HG03039 (cell line): ENCODE measurements around the gene ZNF79.

Source experiments
- ATAC-seq: cut with Tn5 transposase; IDR thresholded peaks from one replicate; pipeline ENCODE4 v1.9.1; 2021; ENCODE audit warnings: mild to moderate bottlenecking, moderate library complexity; ENCODE audit not compliant: unreplicated experiment

Gene ZNF79

GRCh38 chr9:127423934-127424675 lies at the start of gene ZNF79:
TSS of gene ZNF79 (plus strand) at chr9:127424382. CDS start at chr9:127424788, 406 bp downstream.
- peak; percentile 74 for ATAC-seq

DNA sequence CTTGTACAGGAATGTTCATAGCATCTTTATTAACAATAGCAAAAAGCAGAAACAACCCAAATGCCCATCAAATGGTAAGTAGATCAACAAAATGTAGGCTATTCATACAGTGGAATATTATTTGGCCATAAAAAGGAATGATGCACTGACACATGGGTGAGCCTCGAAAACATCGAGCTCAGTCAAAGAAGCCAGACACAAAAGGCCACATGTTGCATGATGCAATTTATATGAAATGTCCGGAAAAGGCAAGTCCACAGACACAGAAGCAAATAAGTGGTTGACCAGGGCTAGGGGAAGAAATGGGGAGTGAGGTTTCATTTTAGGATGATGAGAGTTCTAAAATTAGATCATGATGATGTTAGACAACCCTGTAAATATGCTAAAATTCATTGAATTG lies 43.7 kb upstream of the ZNF79 start:
- no peak for ATAC-seq

GRCh38 chr9:127382541-127382940 lies 41.6 kb upstream of the ZNF79 start:
- no peak for ATAC-seq

DNA sequence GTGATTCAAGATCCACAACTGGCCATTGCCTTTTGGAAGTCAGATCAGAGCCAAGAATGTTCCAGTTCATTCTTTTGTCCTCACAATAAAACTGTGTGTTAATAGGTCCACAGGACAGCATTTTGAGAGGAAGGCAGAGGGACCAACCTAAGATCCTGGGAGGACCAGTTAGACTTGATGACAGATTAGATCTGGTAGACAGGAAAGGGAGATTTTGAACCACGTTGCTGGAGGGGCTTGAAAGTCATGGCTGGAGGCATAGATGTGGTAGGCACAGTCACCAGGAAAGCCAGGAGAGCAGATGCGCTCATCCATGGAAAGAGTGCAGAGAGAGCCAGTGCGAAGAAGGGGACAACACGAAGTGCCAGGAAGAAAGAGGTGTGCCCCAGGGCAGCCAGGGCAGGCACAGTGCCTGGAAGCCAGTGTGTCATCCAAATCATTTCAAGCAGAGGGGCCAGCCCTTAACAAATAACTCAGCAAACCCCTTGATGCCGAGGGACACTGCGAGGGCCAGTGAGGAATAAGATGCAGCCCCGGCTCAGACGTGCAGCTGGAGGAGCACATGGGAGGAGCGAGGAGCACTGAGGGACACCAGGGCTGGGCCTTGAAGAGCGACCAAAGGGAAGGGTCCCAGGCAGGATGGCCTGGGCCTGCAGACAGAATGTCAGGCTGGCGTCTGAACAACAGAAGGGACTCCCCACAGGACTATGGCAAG lies 40.0 kb upstream of the ZNF79 start:
- no peak for ATAC-seq

DNA sequence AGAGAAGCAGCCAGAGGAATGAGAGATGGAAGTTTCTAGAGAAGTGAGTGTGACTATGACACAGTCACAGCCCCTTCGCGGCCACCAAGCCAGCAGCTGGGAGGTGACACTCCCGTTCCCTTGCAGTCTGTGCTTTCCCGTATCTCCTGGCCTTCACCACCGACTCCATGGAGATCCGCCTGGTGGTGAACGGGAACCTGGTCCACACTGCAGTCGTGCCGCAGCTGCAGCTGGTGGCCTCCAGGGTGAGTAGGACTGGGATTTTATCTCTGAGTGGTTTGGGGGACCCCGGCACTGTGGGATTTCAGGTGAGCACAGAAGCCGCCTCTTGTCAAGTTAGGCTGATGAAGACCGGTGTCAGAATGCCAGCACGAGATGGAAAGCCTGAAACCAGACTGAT lies 39.3 kb upstream of the ZNF79 start:
- no peak for ATAC-seq

- ATAC-seq: no peak
These were observed 37.9 kb upstream of the ZNF79 start for GRCh38 chr9:127386249-127386648.

- no peak for ATAC-seq
These were observed 37.2 kb upstream of the ZNF79 start for GRCh38 chr9:127386981-127387380.

DNA sequence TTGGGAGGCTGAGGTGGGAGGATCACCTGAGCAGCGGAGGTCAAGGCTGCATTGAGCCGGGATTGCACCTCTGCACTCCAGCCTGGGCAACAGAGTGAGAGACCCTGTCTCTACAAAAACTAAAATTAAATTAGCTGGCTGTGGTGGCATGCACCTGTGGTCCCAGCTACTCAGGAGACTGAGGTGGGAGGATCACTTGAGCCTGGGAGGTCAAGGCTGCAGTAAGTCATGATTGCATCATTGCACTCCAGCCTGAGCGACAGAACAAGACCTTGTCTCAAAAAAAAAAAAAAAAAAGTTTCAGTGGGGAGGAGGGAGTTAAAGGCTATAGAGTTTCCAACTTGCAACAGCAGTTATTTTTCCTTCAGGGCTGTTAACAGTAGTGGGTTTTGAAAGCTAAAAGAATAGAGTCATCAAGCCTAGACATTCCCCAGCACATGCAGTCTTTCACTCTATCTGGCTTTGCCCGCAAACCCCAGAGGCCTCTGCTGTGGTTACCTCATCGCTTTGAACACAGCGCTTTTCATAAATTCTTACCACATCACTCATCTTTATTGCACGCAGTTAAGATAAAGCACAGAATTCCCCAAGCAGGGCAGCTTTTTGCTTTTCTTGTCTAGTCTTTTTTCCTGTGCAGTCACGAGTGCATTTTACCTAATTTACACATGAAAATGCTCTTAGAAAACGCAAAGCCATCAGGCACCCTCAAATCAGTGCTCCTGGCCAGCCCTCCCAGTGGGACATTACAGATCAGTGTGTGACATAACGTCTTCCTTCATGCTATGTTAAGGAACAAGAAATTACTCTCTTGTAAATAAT lies 35.9 kb upstream of the ZNF79 start:
- peak; percentile 71 for ATAC-seq

GRCh38 chr9:127388856-127389238 lies 35.3 kb upstream of the ZNF79 start:
- ATAC-seq: no peak

DNA sequence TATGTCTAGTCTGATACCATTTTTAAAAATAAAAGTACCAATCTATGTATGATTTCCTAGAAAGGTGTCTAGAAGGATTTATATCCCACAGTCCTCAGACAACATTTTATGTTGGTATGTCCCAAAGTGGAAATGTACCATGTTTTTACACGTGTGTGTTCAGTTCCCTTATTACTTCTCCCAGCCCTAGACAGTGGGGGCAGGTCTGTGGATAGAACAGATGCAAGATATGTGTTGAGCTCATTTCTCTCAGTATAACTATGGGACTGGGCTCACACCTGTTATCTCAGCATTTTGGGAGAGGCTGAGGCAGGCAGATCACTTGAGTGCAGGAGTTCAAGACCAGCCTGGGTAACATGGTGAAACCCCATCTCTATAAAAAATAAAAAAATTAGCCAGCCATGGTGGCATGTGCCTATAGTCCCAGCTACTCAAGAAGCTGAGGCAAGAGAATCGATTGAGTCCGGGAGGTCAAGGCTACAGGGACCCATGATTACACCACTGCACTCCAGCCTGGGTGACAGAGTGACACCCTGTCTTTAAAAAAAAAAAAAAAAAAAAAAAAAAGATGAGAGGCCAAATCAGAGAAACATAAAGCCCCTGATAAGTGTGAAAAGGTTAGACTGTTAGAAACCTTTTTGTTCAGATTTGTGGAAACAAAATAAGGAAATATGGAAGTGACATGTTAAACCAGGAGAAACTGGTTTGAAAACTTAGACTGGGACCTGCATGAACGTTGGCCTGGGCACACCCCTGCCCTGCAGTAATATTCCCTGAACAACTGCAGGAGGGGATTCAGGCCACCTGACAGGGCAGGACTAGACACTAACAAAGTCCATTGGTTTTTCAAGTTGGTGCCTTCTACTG lies 34.6 kb upstream of the ZNF79 start:
- ATAC-seq: no peak

GRCh38 chr9:127390248-127390545 lies 34.0 kb upstream of the ZNF79 start:
- no peak for ATAC-seq

- ATAC-seq: no peak
These were observed 33.6 kb upstream of the ZNF79 start for GRCh38 chr9:127390563-127390962.

- no peak for ATAC-seq
These were observed 32.0 kb upstream of the ZNF79 start for GRCh38 chr9:127392166-127392565.

DNA sequence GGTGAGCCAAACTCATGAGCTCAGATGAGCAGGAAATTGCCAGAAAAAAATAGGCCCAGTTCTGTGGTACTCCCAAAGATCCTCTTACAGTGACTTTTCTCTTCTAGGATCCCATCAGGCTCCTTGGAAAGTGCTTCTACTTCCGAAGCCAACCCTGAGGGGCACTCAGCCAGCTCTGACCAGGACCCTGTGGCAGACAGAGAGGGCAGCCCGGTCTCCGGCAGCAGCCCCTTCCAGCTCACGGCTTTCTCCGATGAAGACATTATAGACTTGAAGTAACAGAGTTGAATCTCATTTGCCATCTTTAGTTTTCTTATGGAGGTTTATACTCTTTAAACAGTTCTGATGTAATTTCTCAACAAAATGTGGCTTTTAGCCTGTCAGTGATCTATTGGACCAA lies 31.2 kb upstream of the ZNF79 start:
- no peak for ATAC-seq

- no peak for ATAC-seq
These were observed 30.5 kb upstream of the ZNF79 start for GRCh38 chr9:127393645-127394044.

DNA sequence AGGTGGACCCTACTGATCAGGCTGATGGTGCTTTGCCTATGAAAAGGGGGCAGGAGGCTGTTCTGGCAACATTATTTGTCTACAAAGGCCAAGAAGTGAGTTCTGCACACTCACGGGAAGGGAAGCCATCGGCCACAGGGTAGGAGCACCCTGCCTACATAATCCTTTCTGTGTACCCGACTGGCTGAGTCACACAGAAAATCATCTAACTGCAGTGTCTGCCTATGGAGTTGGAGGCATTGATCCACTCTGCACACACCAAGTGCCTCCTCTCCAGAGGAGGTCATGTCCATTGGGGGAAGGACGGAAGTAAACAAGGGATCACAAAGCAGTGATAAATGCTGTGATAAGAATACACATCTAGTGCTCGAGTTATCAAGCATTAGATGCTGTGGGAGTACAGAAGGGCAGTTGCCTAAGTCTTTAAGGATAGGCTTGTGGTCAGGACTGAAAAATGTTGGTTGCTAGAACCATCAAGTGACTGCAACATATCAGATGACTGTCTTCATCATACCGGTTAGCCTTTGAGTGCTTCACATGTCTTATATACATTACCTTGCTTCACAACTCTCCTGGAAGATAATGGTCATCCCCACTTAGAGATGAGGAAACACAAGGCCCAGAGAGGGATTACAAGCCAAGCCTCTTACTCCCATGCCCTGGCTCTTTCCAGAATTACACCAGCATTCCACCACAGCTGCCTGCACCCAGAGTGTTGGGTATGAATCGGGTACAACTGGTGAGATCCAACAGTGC lies 28.5 kb upstream of the ZNF79 start:
- no peak for ATAC-seq

DNA sequence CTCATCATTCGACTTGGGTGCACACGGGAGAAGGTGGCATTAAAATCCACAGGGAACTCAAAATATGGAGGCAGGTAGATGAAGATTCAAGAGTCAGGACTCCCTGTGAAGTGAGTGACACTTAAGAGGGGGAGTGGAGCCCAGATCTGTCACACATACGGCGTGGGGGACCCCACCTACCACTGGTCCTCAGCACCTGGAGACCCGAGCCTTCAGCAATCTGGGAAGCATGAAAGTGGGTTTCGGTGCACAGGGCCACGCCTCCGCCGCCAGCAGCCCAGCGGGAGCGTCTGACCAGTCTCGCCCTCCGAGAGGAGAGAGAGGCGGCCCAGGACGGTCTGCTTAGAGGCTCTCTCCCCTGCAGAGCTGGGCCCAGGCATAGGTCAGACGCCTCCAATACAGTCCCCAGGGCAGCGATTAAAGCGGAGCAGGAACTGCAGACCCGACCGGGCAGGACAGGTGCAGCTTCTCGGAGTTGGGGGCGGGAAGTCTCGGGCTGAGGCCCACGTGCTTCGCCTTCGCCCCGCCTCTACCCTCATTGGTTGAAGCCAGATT lies 27.9 kb upstream of the ZNF79 start:
- no peak for ATAC-seq

DNA sequence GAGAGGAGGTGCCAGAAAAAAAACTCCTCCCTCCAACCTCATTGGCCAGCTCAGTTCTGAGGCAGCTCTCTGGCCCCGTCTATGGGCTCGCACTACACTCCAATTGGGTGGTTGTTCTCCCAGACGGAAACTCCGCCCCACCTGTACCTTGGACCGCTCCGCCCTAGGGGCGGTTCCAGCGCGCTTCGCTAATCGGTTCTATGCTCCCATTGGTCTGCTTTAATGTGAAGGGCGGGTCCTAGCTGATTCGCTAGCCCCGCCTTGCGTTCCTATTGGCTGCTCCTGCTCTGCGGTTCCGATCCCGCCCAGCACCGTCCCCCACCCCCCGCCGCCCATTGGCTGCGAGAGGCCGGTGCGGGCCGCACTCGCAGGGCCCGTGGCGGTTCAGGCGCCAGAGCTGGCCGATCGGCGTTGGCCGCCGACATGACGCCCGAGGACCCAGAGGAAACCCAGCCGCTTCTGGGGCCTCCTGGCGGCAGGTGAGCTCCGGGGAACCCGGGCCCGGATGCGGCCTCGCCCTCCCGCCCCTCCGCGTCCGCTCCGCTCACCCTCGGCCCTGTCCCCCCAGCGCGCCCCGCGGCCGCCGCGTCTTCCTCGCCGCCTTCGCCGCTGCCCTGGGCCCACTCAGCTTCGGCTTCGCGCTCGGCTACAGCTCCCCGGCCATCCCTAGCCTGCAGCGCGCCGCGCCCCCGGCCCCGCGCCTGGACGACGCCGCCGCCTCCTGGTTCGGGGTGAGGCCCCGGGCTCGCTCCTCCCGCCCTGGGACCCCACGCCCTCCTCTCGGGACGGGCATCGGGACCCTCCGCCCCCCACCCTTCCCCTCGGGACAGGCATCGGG lies 27.2 kb upstream of the ZNF79 start, which contains the start of gene SLC2A8:
Gene SLC2A8 (plus strand): TSS at position 362 of the 838 bp plus-strand sequence. CDS start 62 bp downstream, at position 424.
- ATAC-seq: peak; percentile 90
